Adrenal gland (tissue), 19 donors: ENCODE measurements around the gene TEX14. TPM values are rescaled to one million over a fixed set of nuclear protein-coding genes. Genes with fewer than 3 reads are reported as not detected.

ENCODE experiments used
- DNase-seq, 7 donors: peaks; one replicate each; pipeline ENCODE4 v3.0.0-alpha.2; 2019 to 2020
- H3K27ac ChIP-seq, 5 donors: fragments of 200-600 bp; sonication (generic) in 4 of 5; 1 replicate in 3 of 5; 2 replicates in 2 of 5; pipeline versions ENCODE4 v1.5.1 to v1.8.0; 2016 to 2020; ENCODE audit warnings: mild to moderate bottlenecking in 1 of 5
- H3K27me3 ChIP-seq: fragments of 200-600 bp; 2 replicates; pipeline ENCODE4 v1.8.0; 2021
- H3K36me3 ChIP-seq, 2 donors: fragments of 200-600 bp; replicated peaks in 1 of 2; 1 replicate in 1 of 2; 2 replicates in 1 of 2; pipeline versions ENCODE4 v1.5.1 to v1.8.0; 2018 to 2022
- H3K4me1 ChIP-seq, 2 donors: fragments of 200-600 bp; replicated peaks in 1 of 2; 1 replicate in 1 of 2; 2 replicates in 1 of 2; pipeline versions ENCODE4 v1.5.1 to v1.8.0; 2018 to 2021
- H3K4me3 ChIP-seq, 4 donors: fragments of 200-600 bp; sonication (generic) in 3 of 4; one replicate each; pipeline ENCODE4 v1.5.1; 2016 to 2018
- H3K9me3 ChIP-seq, 3 donors: fragments of 200-600 bp; sonication (generic) in 1 of 3; replicated peaks in 1 of 3; 1 replicate in 2 of 3; 2 replicates in 1 of 3; pipeline versions ENCODE4 v1.5.1 to v1.8.0; 2016 to 2021
- CTCF ChIP-seq, 6 experiments: fragments of 450-650 bp in 4 of 6; fragments of 200-600 bp in 2 of 6; sonication (generic) in 1 of 6; IDR thresholded peaks; 1 replicate in 5 of 6; 2 replicates in 1 of 6; pipeline versions ENCODE4 v1.5.1 to v1.8.0; 2016 to 2021; ENCODE audit warnings: antibody characterized with exemption in 6 of 6, mild to moderate bottlenecking in 2 of 6, moderate library complexity in 1 of 6
- POLR2A ChIP-seq, 2 donors: fragments of 450-650 bp; IDR thresholded peaks; one replicate each; pipeline ENCODE4 v1.6.1; 2017; ENCODE audit warnings: antibody characterized with exemption in 2 of 2, mild to moderate bottlenecking in 2 of 2, moderate library complexity in 1 of 2
- WGBS, 4 donors: extraction: QIAGEN DNeasy Blood & Tissue Kit in 2 of 4; methylation state at CpG; one replicate each; pipeline versions ENCODE4 v1.1.5 to v1.1.7; 2013 to 2017; 5-methylcytosine and 5-hydroxymethylcytosine counted together
- intact Hi-C, 2 donors: fragments of 100-400 bp; cut with DNase I; formaldehyde crosslinking; loops; one replicate each; pipeline versions ENCODE4 v1.14.1 to v1.15.0; 2022 to 2023
- long read RNA-seq, 10 donors: library from polyadenylated mRNA in 3 of 10; unstranded in 2 of 10; stranded (forward) in 1 of 10; transcript quantifications; one replicate each; pipeline ENCODE4 v2.0.0 and lab custom pipeline, GENCODE V29; 2021 to 2026
- polyA plus RNA-seq, 3 donors: library from polyadenylated mRNA; stranded (reverse); fragments of 200-250 nt in 2 of 3; fragments of 350-450 nt in 1 of 3; fragmentation: Illumina TruSeq in 1 of 3; extraction: RNeasy Lipid Tissue Mini Kit (QIAGEN cat#74804) in 1 of 3; gene quantifications; one replicate each; pipeline ENCODE4 v1.2.3, GENCODE V29; 2013 to 2014
- total RNA-seq, 9 donors: library from RNA; depleted of rRNA in 4 of 9; stranded (reverse); fragments of >200 nt in 4 of 9; fragments of 120-200 nt in 1 of 9; fragmentation: NEBNext Ultra II Directional in 1 of 9; extraction: Animal tissue kit (Norgen Biotek cat#: 25700) in 1 of 9; gene quantifications; one replicate each; pipeline versions ENCODE4 v1.1.0 to v1.2.4, GENCODE V29; 2013 to 2023
- donor health status: healthy with polysubstance abuse.
- donor health status: Bipolar disorder and iron deficiency.
- donor health status: DM: yes; HTN: yes; CAD: no.
- donor health status: DM: no; HTN: no; CAD: no.
- donor health status: DM: no; HTN: no; CAD: no.
- donor health status: DM: yes; HTN: yes; CAD: no.

The TEX14 gene
- total RNA-seq: under 1 TPM in 8 of 9 donors, not detected in 1; 0.10 to 0.72 (median 0.26) TPM
- under 1 TPM; 0.24 to 0.97 (median 0.81) TPM for polyA plus RNA-seq
- long read RNA-seq, donor 1: 0 reads
- long read RNA-seq, donor 2, partial matches to known transcripts: 5 of 5 reads
- long read RNA-seq, donor 2, other reads (novel, unspliced or antisense): 0 of 5 reads
- long read RNA-seq, donor 3: 0 reads
- long read RNA-seq, donor 4: 0 reads
- long read RNA-seq, donor 5: 0 reads
- long read RNA-seq, donor 6, partial matches to known transcripts: 0 of 2 reads
- long read RNA-seq, donor 6, other reads (novel, unspliced or antisense): 2 of 2 reads
- long read RNA-seq, donor 7: 0 reads
- long read RNA-seq, donor 8: 0 reads
- long read RNA-seq, donor 9: 0 reads
- long read RNA-seq, donor 10, partial matches to known transcripts: 12 of 12 reads
- long read RNA-seq, donor 10, other reads (novel, unspliced or antisense): 0 of 12 reads

- peak within 1 kb of the TSS in 4 of 5 donors; percentile 72 to 82 (median 78) for H3K27ac ChIP-seq
These were observed at the start of gene TEX14 for GRCh38 chr17:58691701-58692238. Gene TEX14, minus strand, starts transcription at chr17:58692045. Its CDS starts 40,044 bp downstream, at chr17:58652001.

GRCh38 chr17:58741121-58741625, 49.3 kb upstream of the TEX14 start:
- no peak for TF ChIP-seq POLR2A (IDR thresholded peaks at IDR 0.05)
- no peak for TF ChIP-seq CTCF (IDR thresholded peaks at IDR 0.05)
- Histone ChIP-seq H3K36me3 (no peaks in the 10 kb centered on the region), H3K4me3 (no peak overlapping the region), H3K27ac (no peak overlapping the region), H3K9me3 (no peaks in the 10 kb centered on the region), H3K27me3 (no peaks in the 10 kb centered on the region), H3K4me1 (no peaks in the 10 kb centered on the region)
- 77 to 84% (median 84%) methylated on average over 8 of the region's 8 CpGs for WGBS, 4 donors
- intact Hi-C loops: no loop called here
- DNase-seq: no peak

More at GRCh38 chr17:58691701-58692238, at the start of gene TEX14:
- Histone ChIP-seq H3K36me3 (peaks cover 0 to 9% of the 10 kb centered on the region in 2 donors), H3K27me3 (no peaks in the 10 kb centered on the region), H3K9me3 (no peaks in the 10 kb centered on the region), H3K4me3 (peak within 1 kb of the TSS in 3 of 4 donors; percentile 17 to 70 (median 68)), H3K4me1 (peaks cover 0 to 13% of the 10 kb centered on the region in 2 donors)
- 85 to 92% (median 85%) methylated on average over 18 to 19 of the region's 19 CpGs for WGBS, 4 donors
- intact Hi-C loops: loop anchor here in 1 of 2 donors (10.0 kb wide), 1 partner anchor 157 kb away; no protein-coding TSS in a partner anchor
- TF ChIP-seq POLR2A (IDR thresholded peaks at IDR 0.05): no peak
- TF ChIP-seq CTCF (IDR thresholded peaks at IDR 0.05): no peak
- peak in 2 of 7 donors; percentile 20 to 34 for DNase-seq

GRCh38 chr17:58734811-58735210, 43.0 kb upstream of the TEX14 start:
- no peaks in the 10 kb centered on the region for H3K36me3 ChIP-seq
- 77 to 86% (median 78%) methylated on average over 3 of the region's 3 CpGs for WGBS, 4 donors
- no peaks in the 10 kb centered on the region for H3K4me1 ChIP-seq
- H3K9me3 ChIP-seq: no peaks in the 10 kb centered on the region
- H3K27me3 ChIP-seq: no peaks in the 10 kb centered on the region
- H3K4me3 ChIP-seq: no peak overlapping the region
- H3K27ac ChIP-seq: no peak overlapping the region
- no peak for TF ChIP-seq POLR2A (IDR thresholded peaks at IDR 0.05)
- TF ChIP-seq CTCF (IDR thresholded peaks at IDR 0.05): no peak
- intact Hi-C loops: no loop called here
- DNase-seq: no peak

GRCh38 chr17:58734040-58734439, 42.2 kb upstream of the TEX14 start:
- 88 to 95% (median 92%) methylated on average over 3 of the region's 3 CpGs for WGBS, 4 donors
- Histone ChIP-seq H3K27ac (no peak overlapping the region), H3K27me3 (no peaks in the 10 kb centered on the region), H3K4me3 (no peak overlapping the region), H3K4me1 (no peaks in the 10 kb centered on the region), H3K9me3 (no peaks in the 10 kb centered on the region), H3K36me3 (no peaks in the 10 kb centered on the region)
- DNase-seq: no peak
- TF ChIP-seq POLR2A (IDR thresholded peaks at IDR 0.05) (no peak), CTCF (IDR thresholded peaks at IDR 0.05) (no peak)
- intact Hi-C loops: no loop called here
